HG02840 (cell line): ENCODE data around the gene HOXC11.

Experiments used
- ATAC-seq: cut with Tn5 transposase; IDR thresholded peaks from one replicate; pipeline ENCODE4 v1.9.1; 2021; ENCODE audit warnings: mild to moderate bottlenecking, moderate library complexity, moderate number of reproducible peaks; ENCODE audit not compliant: unreplicated experiment, low FRiP score

Gene HOXC11

GRCh38 chr12:53983568-53983949 is 10.6 kb downstream of the HOXC11 start:
- ATAC-seq: no peak

GRCh38 chr12:53983950-53984572 is 11.1 kb downstream of the HOXC11 start:
- no peak for ATAC-seq

GRCh38 chr12:53984901-53985691 is 12.2 kb downstream of the HOXC11 start, which contains the start of gene HOXC10:
HOXC10 (plus strand) TSS chr12:53985146; CDS start chr12:53985260, 114 bp downstream.
- no peak for ATAC-seq

GRCh38 chr12:53985692-53985993 is 12.7 kb downstream of the HOXC11 start:
- ATAC-seq: no peak

- ATAC-seq: no peak
Measured at GRCh38 chr12:53985994-53986685, 13.2 kb downstream of the HOXC11 start.

- no peak for ATAC-seq
Measured at GRCh38 chr12:53986686-53987483, 14.0 kb downstream of the HOXC11 start.

GRCh38 chr12:53987787-53988230 is 14.9 kb downstream of the HOXC11 start:
- no peak for ATAC-seq

- no peak for ATAC-seq
Measured at GRCh38 chr12:53988541-53989226, 15.8 kb downstream of the HOXC11 start.

GRCh38 chr12:53989227-53990113 is 16.5 kb downstream of the HOXC11 start:
- no peak for ATAC-seq

- ATAC-seq: no peak
Measured at GRCh38 chr12:53990311-53991076, 17.6 kb downstream of the HOXC11 start.

- ATAC-seq: no peak
Measured at GRCh38 chr12:53991077-53991460, 18.1 kb downstream of the HOXC11 start.

- no peak for ATAC-seq
Measured at GRCh38 chr12:53992377-53992889, 19.5 kb downstream of the HOXC11 start.

- ATAC-seq: no peak
Measured at GRCh38 chr12:53993162-53994008, 20.5 kb downstream of the HOXC11 start.

GRCh38 chr12:53994009-53994263 is 21.0 kb downstream of the HOXC11 start:
- no peak for ATAC-seq

- no peak for ATAC-seq
Measured at GRCh38 chr12:53994264-53995001, 21.5 kb downstream of the HOXC11 start.

GRCh38 chr12:53995002-53995377 is 22.1 kb downstream of the HOXC11 start:
- ATAC-seq: no peak
